NCI-H82 (cell line): ENCODE measurements around the gene OPN5.

Experiments used
- DNase-seq: peaks from one replicate; lab custom pipeline; 2025; lab: John Stamatoyannopoulos, UW

Gene OPN5

GRCh38 chr6:47788498-47788884 lies 6.7 kb downstream of the OPN5 start:
- DNase-seq, result peak; percentile 22

DNA sequence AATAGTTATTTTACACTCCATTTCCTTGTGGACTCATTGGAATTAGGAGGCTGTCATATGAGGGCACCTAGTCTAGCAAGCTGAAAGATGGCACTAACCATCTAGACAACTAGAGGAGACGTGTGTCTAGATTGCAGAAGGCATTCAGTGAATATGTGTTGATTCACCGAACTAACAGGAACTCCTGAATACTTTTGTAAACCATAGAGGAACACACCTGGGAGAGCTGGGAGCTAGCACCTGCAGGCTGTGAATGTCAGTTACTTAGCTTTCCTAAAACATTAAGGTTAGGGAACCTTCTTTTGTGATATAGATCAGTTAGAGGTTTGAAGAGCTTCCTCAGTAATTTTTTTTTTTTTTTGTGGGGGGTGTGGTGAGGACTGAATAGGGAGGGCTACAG lies 7.7 kb downstream of the OPN5 start:
- no peak for DNase-seq

DNA sequence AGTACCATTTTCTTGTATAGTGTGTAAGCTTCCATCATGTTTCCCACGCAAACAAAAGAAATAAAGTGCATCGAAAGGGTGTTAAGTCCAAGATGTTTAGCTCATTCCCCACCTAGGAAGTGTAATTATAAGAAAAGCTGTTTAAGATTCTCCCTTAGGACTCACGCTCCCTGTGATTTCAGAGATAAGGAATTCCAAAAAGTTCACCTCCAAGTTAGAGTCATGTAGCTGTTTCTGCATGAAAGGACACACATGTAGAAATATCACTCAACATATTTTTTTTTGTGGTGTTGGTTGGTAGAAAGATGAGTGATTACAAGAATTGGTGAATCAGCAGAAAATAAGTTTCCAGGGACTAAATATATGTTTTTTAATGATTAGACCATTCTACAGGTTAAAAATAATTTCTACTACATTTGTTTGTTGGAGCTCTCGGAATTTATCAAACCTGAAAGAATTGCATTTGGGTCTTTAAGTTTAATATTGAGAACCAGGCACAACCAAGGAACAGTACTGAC lies 10.4 kb downstream of the OPN5 start:
- no peak for DNase-seq

- DNase-seq, result no peak
Measured at GRCh38 chr6:47794577-47795135, 12.8 kb downstream of the OPN5 start.

DNA sequence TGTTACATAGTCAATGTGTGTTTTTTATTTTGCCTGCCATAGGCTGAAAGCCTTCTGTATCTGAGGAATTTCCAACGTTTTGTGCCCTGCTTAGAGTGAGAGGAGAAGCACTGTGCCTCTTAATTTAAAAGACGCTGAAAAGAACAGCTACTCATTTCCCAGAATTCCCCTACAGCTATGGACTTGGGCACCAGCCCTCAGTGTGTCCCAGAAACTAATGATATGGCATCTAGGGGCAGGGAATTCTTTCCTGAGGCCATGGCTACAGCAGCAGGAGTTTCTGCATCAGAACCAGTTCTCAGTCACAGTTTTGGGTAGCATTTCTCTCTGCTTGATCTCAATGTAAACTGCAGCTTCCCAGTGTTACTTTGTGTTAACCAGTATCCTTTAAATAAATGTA lies 20.2 kb downstream of the OPN5 start:
- DNase-seq, result no peak

GRCh38 chr6:47804821-47805220 lies 23.0 kb downstream of the OPN5 start:
- DNase-seq, result no peak

DNA sequence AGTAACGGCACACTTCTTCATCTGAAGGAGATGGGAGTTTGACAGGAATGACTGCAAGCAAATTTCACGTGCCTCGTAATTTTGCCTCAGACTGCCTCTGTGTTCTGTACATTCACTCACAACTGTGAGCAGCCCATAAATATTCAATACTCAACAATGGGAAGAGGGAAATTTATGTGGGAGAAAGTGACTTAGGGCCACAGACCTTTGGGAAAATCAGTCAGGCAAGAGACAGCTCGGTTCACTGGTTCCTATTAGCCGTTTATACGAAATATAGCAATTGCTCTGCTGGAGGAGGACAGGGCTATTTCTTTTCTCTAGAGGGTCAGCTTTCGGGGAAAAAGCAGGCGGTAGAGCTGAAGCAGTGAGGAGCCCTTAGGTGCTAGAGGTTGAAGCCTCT lies 28.0 kb downstream of the OPN5 start:
- DNase-seq, result no peak

DNA sequence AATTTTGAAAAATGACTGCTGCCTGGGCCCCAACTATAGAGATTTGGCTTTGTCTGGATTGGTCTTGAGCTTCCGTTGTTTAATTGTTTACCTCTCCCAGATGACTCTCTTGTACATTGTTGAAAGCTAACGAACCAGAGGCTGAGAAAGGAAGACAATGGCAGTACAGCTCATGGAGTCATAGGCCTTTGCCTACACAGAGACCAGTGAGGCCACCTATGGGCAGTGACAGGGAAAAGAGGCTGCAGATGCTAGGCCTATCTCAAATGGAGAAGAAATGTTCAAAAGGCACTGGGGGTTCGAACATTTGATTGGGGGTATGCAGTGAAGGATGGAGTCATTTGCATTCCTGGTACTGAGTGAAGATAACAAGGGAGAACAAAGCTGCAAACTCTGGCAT lies 29.1 kb downstream of the OPN5 start:
- peak; percentile 28 for DNase-seq

- no peak for DNase-seq
Measured at GRCh38 chr6:47811443-47811842, 29.6 kb downstream of the OPN5 start.

GRCh38 chr6:47817749-47818148 lies 35.9 kb downstream of the OPN5 start:
- no peak for DNase-seq

DNA sequence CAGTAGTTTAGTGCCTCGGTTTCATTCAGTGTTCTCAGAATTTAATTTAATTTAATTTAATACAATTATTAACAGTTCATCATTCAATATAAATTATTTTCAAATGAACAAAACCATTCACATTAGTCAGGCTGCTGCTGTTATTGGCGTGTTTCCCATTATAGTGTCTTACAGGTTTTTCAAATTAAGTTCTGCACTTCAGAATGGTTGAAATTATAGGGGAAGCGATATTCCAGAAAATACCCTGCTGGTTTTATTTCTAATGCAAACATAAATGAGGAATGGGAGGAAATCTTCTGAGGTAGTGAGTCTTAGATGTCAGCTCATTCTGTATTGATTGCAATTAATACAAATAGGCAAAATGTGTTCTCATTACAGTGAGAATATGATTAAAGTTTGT lies 37.6 kb downstream of the OPN5 start:
- no peak for DNase-seq

GRCh38 chr6:47822856-47823554 lies 41.2 kb downstream of the OPN5 start:
- no peak for DNase-seq

- no peak for DNase-seq
Measured at GRCh38 chr6:47832386-47833100, 50.7 kb downstream of the OPN5 start.

- DNase-seq, result no peak
Measured at GRCh38 chr6:47834196-47834595, 52.4 kb downstream of the OPN5 start.

- DNase-seq, result no peak
Measured at GRCh38 chr6:47836046-47836445, 54.2 kb downstream of the OPN5 start.

DNA sequence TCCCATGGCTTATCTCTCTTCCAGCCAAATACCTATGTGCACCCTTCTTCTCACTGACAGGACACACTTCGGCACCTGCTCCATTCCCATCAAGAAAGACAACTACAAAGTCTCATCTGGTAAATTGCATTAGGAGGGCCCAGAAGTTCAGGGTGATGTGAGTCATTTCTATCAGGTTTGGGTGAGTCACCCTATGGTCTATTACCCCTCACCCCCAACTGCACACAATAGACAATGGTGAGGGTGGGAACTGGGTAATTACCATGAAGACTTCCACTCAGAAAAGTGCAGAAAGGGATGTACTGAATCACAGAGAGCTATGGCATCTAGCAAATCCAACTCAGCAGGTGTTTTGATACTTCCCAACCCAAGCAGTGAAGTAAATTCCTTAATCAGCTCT lies 54.8 kb downstream of the OPN5 start:
- DNase-seq, result no peak

GRCh38 chr6:47839645-47840044 lies 57.8 kb downstream of the OPN5 start:
- DNase-seq, result no peak

GRCh38 chr6:47844881-47845280 lies 63.0 kb downstream of the OPN5 start:
- DNase-seq, result no peak

DNA sequence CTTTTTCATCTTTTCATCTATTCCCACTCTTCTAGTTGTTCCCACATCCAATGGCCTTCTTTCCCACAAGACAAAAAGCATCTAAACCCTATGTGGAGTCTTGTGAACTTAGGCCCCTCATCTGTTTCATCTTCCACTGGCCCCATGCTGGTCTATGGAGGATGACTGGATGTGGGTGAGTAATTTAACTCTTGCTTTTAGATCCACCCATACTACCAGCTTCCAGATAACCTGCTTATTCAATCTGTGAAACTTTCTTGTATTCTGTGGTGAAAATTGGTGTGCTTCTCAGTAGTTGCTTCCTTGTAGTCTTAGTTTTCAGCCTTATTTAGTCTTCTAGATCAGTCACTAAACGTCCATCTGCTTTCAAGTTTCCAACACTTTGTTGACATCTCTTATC lies 64.9 kb downstream of the OPN5 start:
- no peak for DNase-seq

DNA sequence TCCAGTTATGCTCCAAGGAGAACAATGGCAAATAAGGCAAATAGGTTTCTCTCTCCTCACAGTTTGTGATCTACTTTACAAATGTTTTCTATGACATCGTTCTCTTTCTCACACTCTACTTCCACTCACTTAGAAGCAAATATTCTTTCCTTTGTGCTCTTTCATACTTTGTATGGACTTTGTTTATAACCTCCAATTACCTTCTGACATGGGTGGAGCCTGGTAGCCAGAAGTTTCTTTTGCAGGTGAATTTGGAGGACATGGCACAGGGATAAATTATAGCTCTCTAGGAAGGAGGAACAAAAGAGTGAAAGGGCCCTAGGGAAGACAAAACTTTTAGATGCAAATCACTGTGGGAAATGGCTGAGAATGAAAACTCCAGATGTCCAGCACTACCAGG lies 69.3 kb downstream of the OPN5 start:
- no peak for DNase-seq

DNA sequence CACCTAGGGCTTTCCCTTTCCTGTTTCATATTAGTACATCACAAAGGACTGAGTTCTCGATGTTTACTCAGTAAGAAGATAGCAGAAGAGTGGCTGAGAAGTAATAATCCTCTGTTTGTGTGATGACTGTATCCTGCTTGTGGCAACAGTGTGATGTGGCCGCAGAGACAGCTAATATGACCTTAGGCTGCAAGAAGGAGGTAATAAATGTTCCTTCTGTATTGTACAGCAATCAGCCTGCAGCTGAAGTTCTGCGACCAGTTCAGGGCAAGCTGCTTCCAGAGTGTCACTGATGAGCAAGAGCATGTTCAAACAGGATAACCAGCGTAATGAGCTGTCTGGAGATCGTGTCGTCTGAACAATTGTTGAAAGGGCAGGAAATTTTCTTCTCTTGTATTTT lies 70.9 kb downstream of the OPN5 start:
- DNase-seq, result no peak

- no peak for DNase-seq
Measured at GRCh38 chr6:47853766-47854165, 71.9 kb downstream of the OPN5 start.

- no peak for DNase-seq
Measured at GRCh38 chr6:47854971-47855370, 73.1 kb downstream of the OPN5 start.
